Endothelial cell of umbilical vein (primary cell): ENCODE results near the gene ABHD10. TPM values are rescaled to one million over a fixed set of nuclear protein-coding genes. Genes with fewer than 3 reads are reported as not detected.

ENCODE experiments used
- BruUV-seq: library from RNA; stranded (reverse); fragments of 400-500 nt; replicated peaks from 2 replicates; lab custom pipeline; 2021; lab: Mats Ljungman, UMichigan
- CTCF ChIA-PET: fragments of 300-600, 350-600 bp; sonication (Branson Sonifier 250); formaldehyde crosslinking; loops from one replicate; lab custom pipeline; 2021; ENCODE audit warnings: antibody characterized with exemption, inconsistent platforms; lab: Charles Lee
- POLR2A ChIA-PET: fragments of 300-600, 350-600 bp; sonication (Branson Sonifier 250); formaldehyde crosslinking; loops from one replicate; lab custom pipeline; 2021; ENCODE audit warnings: antibody characterized with exemption, inconsistent platforms; lab: Charles Lee
- DNase-seq: peaks from one replicate; pipeline ENCODE4 v3.0.0-alpha.2; 2011; ENCODE audit warnings: low read depth, low spot score
- FAIRE-seq: peaks from 2 replicates; lab custom pipeline; 2011; peaks lifted over from hg19 to GRCh38; lab: Jason Lieb, UNC
- H2AFZ ChIP-seq: 2 replicates; pipeline ENCODE4 v1.6.0; 2012; ENCODE audit warnings: low read depth, low read length, control low read depth, inconsistent platforms
- H3K27ac ChIP-seq: 2 replicates; pipeline ENCODE4 v1.5.1; 2011; ENCODE audit warnings: low read depth, mild to moderate bottlenecking, control low read depth, low read length, moderate library complexity; ENCODE audit not compliant: insufficient read depth
- H3K27me3 ChIP-seq, 2 experiments: 2 replicates each; pipeline versions ENCODE4 v1.6.0 to v1.6.1; 2011; ENCODE audit warnings: low read length in 2 of 2, mixed read lengths in 1 of 2; ENCODE audit not compliant: control insufficient read depth in 2 of 2, insufficient read depth in 2 of 2
- H3K36me3 ChIP-seq, 2 experiments: 2 replicates in 1 of 2; 3 replicates in 1 of 2; pipeline ENCODE4 v1.5.1; 2011; ENCODE audit warnings: low read length in 2 of 2, mild to moderate bottlenecking in 1 of 2, moderate library complexity in 1 of 2; ENCODE audit not compliant: control insufficient read depth in 2 of 2, insufficient read depth in 2 of 2; ENCODE audit errors: extremely low read depth in 1 of 2
- H3K4me1 ChIP-seq: 3 replicates; pipeline ENCODE4 v1.5.1; 2011; ENCODE audit warnings: mild to moderate bottlenecking, low read length; ENCODE audit not compliant: control insufficient read depth, insufficient read depth; ENCODE audit errors: extremely low read depth
- H3K4me2 ChIP-seq: 2 replicates; pipeline ENCODE4 v1.6.1; 2011; ENCODE audit warnings: low read length, control low read depth, mixed read lengths; ENCODE audit not compliant: insufficient read depth
- H3K4me3 ChIP-seq, 3 experiments: fragments of 200-600 bp in 1 of 3; sonication (generic), shearing (Covaris generic) in 1 of 3; replicated peaks in 1 of 3; 2 replicates each; pipeline ENCODE4 v1.5.1; 2011 to 2016; ENCODE audit warnings: control low read depth in 3 of 3, low read length in 3 of 3, mild to moderate bottlenecking in 2 of 3, inconsistent platforms in 1 of 3, low read depth in 1 of 3, moderate library complexity in 1 of 3; ENCODE audit not compliant: insufficient read depth in 1 of 3
- H3K79me2 ChIP-seq: 2 replicates; pipeline ENCODE4 v1.6.0; 2012; ENCODE audit warnings: low read length, inconsistent platforms; ENCODE audit not compliant: control insufficient read depth, insufficient read depth
- H3K9ac ChIP-seq: replicated peaks from 2 replicates; pipeline ENCODE3; 2011; ENCODE audit warnings: low read length, control low read depth; ENCODE audit not compliant: insufficient read depth; ENCODE audit errors: extremely low read depth
- H3K9me1 ChIP-seq: replicated peaks from 3 replicates; pipeline ENCODE4 v1.6.0; 2011; ENCODE audit warnings: mild to moderate bottlenecking, low read length; ENCODE audit not compliant: control insufficient read depth, insufficient read depth; ENCODE audit errors: extremely low read depth
- H3K9me3 ChIP-seq: replicated peaks from 2 replicates; pipeline ENCODE4 v1.5.1; 2012; ENCODE audit warnings: low read length, inconsistent platforms; ENCODE audit not compliant: control insufficient read depth, insufficient read depth
- H4K20me1 ChIP-seq: replicated peaks from 2 replicates; pipeline ENCODE3; 2011; ENCODE audit warnings: mild to moderate bottlenecking, low read length; ENCODE audit not compliant: control insufficient read depth, insufficient read depth; ENCODE audit errors: extremely low read depth
- EZH2 ChIP-seq: IDR thresholded peaks from 2 replicates; pipeline ENCODE4 v1.6.1; 2012; ENCODE audit warnings: borderline replicate concordance, low read depth, mild to moderate bottlenecking, moderate library complexity, low read length, inconsistent platforms; ENCODE audit not compliant: severe bottlenecking
- FOS ChIP-seq: IDR thresholded peaks from 2 replicates; pipeline ENCODE4 v1.6.1; 2011; ENCODE audit warnings: mild to moderate bottlenecking, low read length, moderate library complexity, borderline replicate concordance; ENCODE audit not compliant: insufficient read depth
- GATA2 ChIP-seq: IDR thresholded peaks from 2 replicates; pipeline ENCODE4 v1.7.0; 2011; ENCODE audit warnings: low read depth, mild to moderate bottlenecking, moderate library complexity, mixed read lengths, low read length; ENCODE audit not compliant: insufficient read length, insufficient read depth
- JUN ChIP-seq: IDR thresholded peaks from 2 replicates; pipeline ENCODE4 v1.6.1; 2011; ENCODE audit warnings: borderline replicate concordance, low read depth; ENCODE audit not compliant: insufficient read length, insufficient read depth
- MYC ChIP-seq: IDR thresholded peaks from one replicate; pipeline ENCODE4 v1.6.1; 2011; ENCODE audit warnings: mild to moderate bottlenecking, low read depth, low read length
- POLR2A ChIP-seq: IDR thresholded peaks from 2 replicates; pipeline ENCODE4 v1.6.1; 2012; ENCODE audit warnings: low read depth, mild to moderate bottlenecking, control low read depth, low read length
- POLR2AphosphoS5 ChIP-seq: IDR thresholded peaks from 2 replicates; pipeline ENCODE4 v1.6.1; 2012; ENCODE audit warnings: low read depth, mild to moderate bottlenecking, control low read depth, low read length, moderate library complexity; ENCODE audit not compliant: insufficient read depth
- dilution Hi-C: fragments of 300-500 bp; cut with MboI; formaldehyde crosslinking; loops from one replicate; pipeline ENCODE4 v1.15.0; 2019; ENCODE audit warnings: low sequenced_read_pairs; ENCODE audit not compliant: extremely low pct_ligation_motif_present
- intact Hi-C: fragments of 100-400 bp; cut with micrococcal nuclease; formaldehyde crosslinking; loops from one replicate; pipeline ENCODE4 v1.10.0; 2022
- polyA plus RNA-seq, 4 experiments: library from polyadenylated mRNA; depleted of rRNA in 3 of 4; stranded (reverse) in 3 of 4; unstranded in 1 of 4; fragments of >200 nt; gene quantifications; 2 replicates each; pipeline versions ENCODE4 v1.2.1 to v1.2.3, GENCODE V29; 2011 to 2012; ENCODE audit warnings: missing spikeins in 1 of 4
- total RNA-seq: library from RNA; stranded (reverse); gene quantifications from 2 replicates; pipeline ENCODE4 v1.2.3, GENCODE V29; 2021
- TF ChIP-seq, protein P1 (sequence below), 2 donors: IDR thresholded peaks; 1 replicate in 1 of 2; 2 replicates in 1 of 2; pipeline ENCODE4 v1.5.1; 2011; ENCODE audit warnings: low read length in 2 of 2, mild to moderate bottlenecking in 2 of 2, moderate library complexity in 2 of 2, control low read depth in 1 of 2, inconsistent platforms in 1 of 2, low read depth in 1 of 2; ENCODE audit not compliant: insufficient read depth in 1 of 2; ENCODE audit errors: extremely low read depth in 1 of 2
- TF ChIP-seq, protein P2 (sequence below): IDR thresholded peaks from 2 replicates; pipeline ENCODE4 v1.6.1; 2011; ENCODE audit not compliant: insufficient read depth, insufficient read length

ABHD10 gene
- total and polyA plus RNA-seq, 2 donors (not counting 3 experiments of a cell fraction or from before 2014, with no cell fraction given), result 10.0 to 37.0 TPM

DNA sequence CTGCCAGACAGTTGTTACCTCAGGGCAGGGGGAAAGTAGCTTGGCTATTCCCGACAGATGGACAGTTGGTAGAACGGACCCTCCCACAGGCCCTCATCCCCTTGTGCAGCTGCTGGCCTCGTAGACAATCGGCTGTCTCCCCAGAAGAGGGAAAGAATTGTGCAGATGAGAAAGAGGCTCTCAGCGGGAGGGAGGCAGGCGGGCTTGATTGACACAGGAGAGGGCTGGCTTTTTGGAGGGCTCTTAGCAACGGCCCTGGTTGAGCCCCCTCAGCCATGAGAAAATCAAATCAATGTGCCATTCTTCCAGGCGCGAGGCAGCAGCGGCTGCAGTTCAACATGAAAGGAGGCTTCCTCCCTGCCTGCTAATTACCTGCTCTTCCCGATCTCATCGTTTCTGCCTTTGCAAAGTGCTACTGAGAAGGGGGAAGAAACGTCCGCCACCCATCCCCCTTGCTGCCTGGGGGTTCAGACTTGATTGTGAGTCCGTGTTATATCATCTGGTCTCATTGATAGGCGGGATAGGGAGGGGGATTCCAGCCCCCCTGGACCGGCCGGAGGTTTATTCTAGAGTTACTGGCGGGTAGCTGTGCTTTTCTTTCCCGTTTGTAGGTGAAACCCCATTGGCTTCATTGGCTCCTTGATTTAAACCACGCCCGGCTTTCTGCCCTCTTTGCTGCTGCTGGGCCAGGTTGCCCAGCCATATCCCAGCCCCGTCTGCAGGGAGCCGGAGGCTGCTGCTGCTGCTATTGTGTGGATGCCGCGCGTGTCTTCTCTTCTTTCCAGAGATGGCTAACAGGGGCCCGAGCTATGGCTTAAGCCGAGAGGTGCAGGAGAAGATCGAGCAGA, 20.0 kb downstream of the ABHD10 start, which contains the start of gene TAGLN3:
Gene TAGLN3 (plus strand): TSS at position 287 of the 848 bp plus-strand sequence. CDS start 501 bp downstream, at position 788.
- H3K4me1 ChIP-seq, result peaks cover 10% of the 10 kb centered on the region
- no peaks in the 10 kb centered on the region for H3K9me1 ChIP-seq
- peak; percentile 20 for DNase-seq
- H3K9ac ChIP-seq, result no peak within 1 kb of the TSS
- peak within 1 kb of the TSS; percentile 87 for H3K4me2 ChIP-seq
- H2AFZ ChIP-seq, result peak within 1 kb of the TSS; percentile 98
- intact Hi-C loops (no loop called here), dilution Hi-C loops (no loop called here)
- no TSS peak for BruUV-seq
- H3K27ac ChIP-seq, result no peak within 1 kb of the TSS
- no peaks in the 10 kb centered on the region for H3K36me3 ChIP-seq
- FAIRE-seq, result peak; percentile 59
- H3K4me3 ChIP-seq, result peak within 1 kb of the TSS; percentile 11 to 68 (median 34)
- ChIA-PET CTCF (interaction anchor here (1.1 to 14.6 kb wide), 7 partner anchors 10 to 113 kb away, joined by 3 to 291 read pairs (median 7); partner anchors contain the start of gene ABHD10), POLR2A (no interaction called here)
- no peak for TF ChIP-seq POLR2AphosphoS5
- no peak for TF ChIP-seq POLR2A
- no peak for TF ChIP-seq GATA2
- TF ChIP-seq, protein P1, sequence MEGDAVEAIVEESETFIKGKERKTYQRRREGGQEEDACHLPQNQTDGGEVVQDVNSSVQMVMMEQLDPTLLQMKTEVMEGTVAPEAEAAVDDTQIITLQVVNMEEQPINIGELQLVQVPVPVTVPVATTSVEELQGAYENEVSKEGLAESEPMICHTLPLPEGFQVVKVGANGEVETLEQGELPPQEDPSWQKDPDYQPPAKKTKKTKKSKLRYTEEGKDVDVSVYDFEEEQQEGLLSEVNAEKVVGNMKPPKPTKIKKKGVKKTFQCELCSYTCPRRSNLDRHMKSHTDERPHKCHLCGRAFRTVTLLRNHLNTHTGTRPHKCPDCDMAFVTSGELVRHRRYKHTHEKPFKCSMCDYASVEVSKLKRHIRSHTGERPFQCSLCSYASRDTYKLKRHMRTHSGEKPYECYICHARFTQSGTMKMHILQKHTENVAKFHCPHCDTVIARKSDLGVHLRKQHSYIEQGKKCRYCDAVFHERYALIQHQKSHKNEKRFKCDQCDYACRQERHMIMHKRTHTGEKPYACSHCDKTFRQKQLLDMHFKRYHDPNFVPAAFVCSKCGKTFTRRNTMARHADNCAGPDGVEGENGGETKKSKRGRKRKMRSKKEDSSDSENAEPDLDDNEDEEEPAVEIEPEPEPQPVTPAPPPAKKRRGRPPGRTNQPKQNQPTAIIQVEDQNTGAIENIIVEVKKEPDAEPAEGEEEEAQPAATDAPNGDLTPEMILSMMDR (IDR thresholded peaks at IDR 0.05; ENCODE audit: extremely low read depth in 1 of 2, insufficient read depth in 1 of 2, low read depth in 1 of 2, low read length in 2 of 2), result no peak
- no peak for TF ChIP-seq JUN
- no peak for TF ChIP-seq MYC
- TF ChIP-seq EZH2, result no peak
- TF ChIP-seq, protein P2, sequence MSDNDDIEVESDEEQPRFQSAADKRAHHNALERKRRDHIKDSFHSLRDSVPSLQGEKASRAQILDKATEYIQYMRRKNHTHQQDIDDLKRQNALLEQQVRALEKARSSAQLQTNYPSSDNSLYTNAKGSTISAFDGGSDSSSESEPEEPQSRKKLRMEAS, result no peak
- no peak for TF ChIP-seq FOS
- H3K79me2 ChIP-seq, result no peaks in the 10 kb centered on the region
- H3K9me3 ChIP-seq, result no peaks in the 10 kb centered on the region
- H4K20me1 ChIP-seq, result no peaks in the 10 kb centered on the region
- H3K27me3 ChIP-seq, result no peaks in the 10 kb centered on the region
